Measurements from ENCODE around the gene TTC34. TPM values are rescaled to one million over a fixed set of nuclear protein-coding genes. Genes with fewer than 3 reads are reported as not detected.
A peak's percentile ranks its signal among the peaks of the same experiment; 100 is the strongest.

The TTC34 gene
- total RNA-seq, 1 experiment from 2014 or later = 0.92 TPM

DNA sequence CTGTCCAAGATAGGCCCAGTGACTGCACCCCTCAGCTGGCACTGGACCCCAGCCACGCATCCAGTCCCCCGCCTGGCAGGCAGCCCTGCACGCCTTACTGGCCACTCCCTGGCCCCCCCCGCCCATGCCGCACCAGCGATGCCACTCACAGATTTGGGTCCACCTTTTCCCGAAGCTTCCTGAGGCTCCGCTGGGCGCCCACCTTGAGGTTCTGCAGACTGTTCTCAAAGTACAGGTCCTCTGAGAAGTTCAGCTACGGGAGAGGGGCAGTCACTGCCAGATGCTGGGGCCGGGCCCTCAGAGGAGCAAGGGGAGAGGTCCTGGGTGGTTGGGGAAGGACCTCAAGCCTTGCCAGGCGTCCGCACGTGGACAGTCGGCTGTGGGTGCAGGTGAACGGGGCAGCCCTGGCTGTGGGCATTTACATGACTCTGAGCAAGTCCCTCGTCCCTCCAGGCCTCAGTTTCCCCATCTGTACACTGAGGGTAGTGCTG lies 206.8 kb downstream of the TTC34 start:
- no peak overlapping the region for H3K56ac ChIP-seq (ENCODE audit: insufficient read length, low read depth, low read length)
- H3K9ac ChIP-seq (ENCODE audit: extremely low read depth, insufficient read length, low read length) = no peak overlapping the region
- no peak overlapping the region for H3K14ac ChIP-seq (ENCODE audit: insufficient read depth, low read length)
- Mint-ChIP-seq H3K4me3 (no peak overlapping the region), H3K9me3 (peaks cover 6 to 20% of the 10 kb centered on the region in 2 experiments; a peak in 4 of 5 replicates), H3K27me3 (ENCODE audit: low read depth) (peaks cover 9% of the 10 kb centered on the region; the same call in 1 of the 2 replicates), H3K4me1 (no peaks in the 10 kb centered on the region), H3K27ac (no peak overlapping the region), H3K36me3 (ENCODE audit: insufficient read depth in 1 of 3, low read depth in 3 of 3) (peaks cover 5 to 17% (median 8%) of the 10 kb centered on the region in 3 experiments)
- no peak overlapping the region for H4K91ac ChIP-seq (ENCODE audit: insufficient read length, low read depth, low read length)
- no peak overlapping the region for H2BK15ac ChIP-seq (ENCODE audit: low read depth, low read length)
- H3K23ac ChIP-seq (ENCODE audit: insufficient read length, low read depth, low read length) = no peak overlapping the region
- H3K79me2 ChIP-seq (ENCODE audit: insufficient read depth, low read length) = no peaks in the 10 kb centered on the region
- no peak overlapping the region for H2BK5ac ChIP-seq (ENCODE audit: insufficient read length, low read length)
- H2BK120ac ChIP-seq (ENCODE audit: low read depth, low read length, poor library complexity, severe bottlenecking) = no peak overlapping the region
- no peak overlapping the region for H4K8ac ChIP-seq (replicated peaks; ENCODE audit: insufficient read length, low read depth, low read length)
- no peaks in the 10 kb centered on the region for H3K9me3 ChIP-seq (ENCODE audit: control insufficient read depth, low read depth, low read length)
- no peak overlapping the region for H2BK20ac ChIP-seq (ENCODE audit: low read depth, low read length, poor library complexity, severe bottlenecking)
- H4K20me1 ChIP-seq (ENCODE audit: control insufficient read depth, insufficient read depth, insufficient read length) = no peaks in the 10 kb centered on the region
- WGBS (ENCODE audit: extremely low coverage, insufficient read length, low lambda C conversion rate) = no CpG with 5 or more reads among the region's 17 CpGs
- H3K18ac ChIP-seq (ENCODE audit: insufficient read length, low read depth, low read length) = no peak overlapping the region
- no peak overlapping the region for H3K27ac ChIP-seq (ENCODE audit: insufficient read length, low read depth, low read length)
- H3K4ac ChIP-seq (ENCODE audit: low read depth, low read length) = no peak overlapping the region
- no peak overlapping the region for H3T11ph ChIP-seq (ENCODE audit: low read length)
- H2BK12ac ChIP-seq (ENCODE audit: insufficient read length, low read depth, low read length) = no peak overlapping the region
- H3K23me2 ChIP-seq (ENCODE audit: insufficient read length, low read depth, low read length, poor library complexity, severe bottlenecking) = no peaks in the 10 kb centered on the region
- H3K4me1 ChIP-seq (ENCODE audit: insufficient read depth, low read length) = no peaks in the 10 kb centered on the region
- no peak overlapping the region for H2AFZ ChIP-seq (ENCODE audit: low read length)
- H3K27me3 ChIP-seq (ENCODE audit: insufficient read depth, low read length) = no peaks in the 10 kb centered on the region
- H3K4me2 ChIP-seq (ENCODE audit: insufficient read depth, insufficient read length, low read length) = no peak overlapping the region
- no peak overlapping the region for H2AK5ac ChIP-seq (ENCODE audit: insufficient read length, low read length)
- DNase-seq = peak; percentile 19
- H4K5ac ChIP-seq (ENCODE audit: insufficient read length, low read depth, low read length) = no peak overlapping the region
- no peak for TF ChIP-seq CTCF (conservative IDR thresholded peaks at IDR 0.05)
- H3K79me1 ChIP-seq (ENCODE audit: insufficient read depth, low read depth, low read length, poor library complexity, severe bottlenecking) = no peaks in the 10 kb centered on the region

Data from H9 (cell line).